ENCODE data around the gene GTF2IRD1. TPM values are rescaled to one million over a fixed set of nuclear protein-coding genes. Genes with fewer than 3 reads are reported as not detected.
A peak's percentile ranks its signal among the peaks of the same experiment; 100 is the strongest.

GTF2IRD1 gene
- total RNA-seq, 1 experiment from 2014 or later, result 53.6 TPM

- POLR2A ChIA-PET, result no interaction called here
- Mint-ChIP-seq H3K27ac (ENCODE audit: unreplicated experiment) (no peak overlapping the region), H3K4me1 (ENCODE audit: low read depth, unreplicated experiment) (no peaks in the 10 kb centered on the region), H3K27me3 (ENCODE audit: insufficient read depth, unreplicated experiment) (no peaks in the 10 kb centered on the region), H3K4me3 (ENCODE audit: unreplicated experiment) (no peak overlapping the region), H3K36me3 (ENCODE audit: insufficient read depth, unreplicated experiment) (peaks cover 37% of the 10 kb centered on the region), H3K9me3 (ENCODE audit: unreplicated experiment) (no peaks in the 10 kb centered on the region)
- BruUV-seq (replicated peaks), result no TSS peak
- no peak for TF ChIP-seq CTCF (IDR thresholded peaks at IDR 0.05; ENCODE audit: insufficient read depth in 1 of 2, low read depth in 1 of 2, low read length in 1 of 2, severe bottlenecking in 1 of 2, unreplicated experiment in 1 of 2)
- H3K4me3 ChIP-seq (ENCODE audit: low read depth, low read length), result no peak overlapping the region
- H3K4me1 ChIP-seq, result no peaks in the 10 kb centered on the region
- no peaks in the 10 kb centered on the region for H3K36me3 ChIP-seq (ENCODE audit: control insufficient read depth, insufficient read depth, low read length)
- H3K9me3 ChIP-seq, result no peaks in the 10 kb centered on the region
- CTCF ChIA-PET, result no interaction called here
- no peak for DNase-seq
- no peaks in the 10 kb centered on the region for H3K27me3 ChIP-seq (replicated peaks; ENCODE audit: control insufficient read depth, insufficient read depth, low read length)
- intact Hi-C loops (cut with micrococcal nuclease; ENCODE audit: unreplicated experiment), result no loop called here
Measured at GRCh38 chr7:74503943-74504342, 50.2 kb downstream of the GTF2IRD1 start.

- H3K4me3 Mint-ChIP-seq (ENCODE audit: unreplicated experiment), result no peak overlapping the region
- H3K27ac Mint-ChIP-seq (ENCODE audit: unreplicated experiment), result peak overlapping the region; percentile 68
- Histone ChIP-seq H3K9me3 (no peaks in the 10 kb centered on the region), H3K36me3 (ENCODE audit: control insufficient read depth, insufficient read depth, low read length) (no peaks in the 10 kb centered on the region), H3K4me1 (no peaks in the 10 kb centered on the region), H3K4me3 (ENCODE audit: low read depth, low read length) (no peak overlapping the region), H3K27me3 (replicated peaks; ENCODE audit: control insufficient read depth, insufficient read depth, low read length) (no peaks in the 10 kb centered on the region)
- no TSS peak for BruUV-seq (replicated peaks)
- H3K9me3 Mint-ChIP-seq (ENCODE audit: unreplicated experiment), result no peaks in the 10 kb centered on the region
- no peak for DNase-seq
- intact Hi-C loops (cut with micrococcal nuclease; ENCODE audit: unreplicated experiment), result no loop called here
- ChIA-PET CTCF (no interaction called here), POLR2A (no interaction called here)
- H3K4me1 Mint-ChIP-seq (ENCODE audit: low read depth, unreplicated experiment), result no peaks in the 10 kb centered on the region
- TF ChIP-seq CTCF (IDR thresholded peaks at IDR 0.05; ENCODE audit: insufficient read depth in 1 of 2, low read depth in 1 of 2, low read length in 1 of 2, severe bottlenecking in 1 of 2, unreplicated experiment in 1 of 2), result no peak
- H3K36me3 Mint-ChIP-seq (ENCODE audit: insufficient read depth, unreplicated experiment), result peaks cover 41% of the 10 kb centered on the region
- H3K27me3 Mint-ChIP-seq (ENCODE audit: insufficient read depth, unreplicated experiment), result no peaks in the 10 kb centered on the region
Measured at GRCh38 chr7:74505471-74506324, 52.0 kb downstream of the GTF2IRD1 start.

GRCh38 chr7:74506325-74506724, 52.6 kb downstream of the GTF2IRD1 start:
- POLR2A ChIA-PET, result no interaction called here
- H3K9me3 ChIP-seq, result no peaks in the 10 kb centered on the region

More at GRCh38 chr7:74506325-74506724, 52.6 kb downstream of the GTF2IRD1 start:
- Mint-ChIP-seq H3K4me1 (ENCODE audit: low read depth, unreplicated experiment) (no peaks in the 10 kb centered on the region), H3K27ac (ENCODE audit: unreplicated experiment) (no peak overlapping the region), H3K36me3 (ENCODE audit: insufficient read depth, unreplicated experiment) (peaks cover 41% of the 10 kb centered on the region), H3K4me3 (ENCODE audit: unreplicated experiment) (no peak overlapping the region), H3K9me3 (ENCODE audit: unreplicated experiment) (no peaks in the 10 kb centered on the region), H3K27me3 (ENCODE audit: insufficient read depth, unreplicated experiment) (no peaks in the 10 kb centered on the region)
- TF ChIP-seq CTCF (IDR thresholded peaks at IDR 0.05; ENCODE audit: insufficient read depth in 1 of 2, low read depth in 1 of 2, low read length in 1 of 2, severe bottlenecking in 1 of 2, unreplicated experiment in 1 of 2), result no peak
- Histone ChIP-seq H3K4me3 (ENCODE audit: low read depth, low read length) (no peak overlapping the region), H3K27me3 (replicated peaks; ENCODE audit: control insufficient read depth, insufficient read depth, low read length) (no peaks in the 10 kb centered on the region), H3K4me1 (no peaks in the 10 kb centered on the region), H3K36me3 (ENCODE audit: control insufficient read depth, insufficient read depth, low read length) (no peaks in the 10 kb centered on the region; the same call in 1 of the 2 replicates)
- BruUV-seq (replicated peaks), result no TSS peak
- CTCF ChIA-PET, result no interaction called here
- intact Hi-C loops (cut with micrococcal nuclease; ENCODE audit: unreplicated experiment), result no loop called here
- DNase-seq, result no peak
